Activated T-cell treated with anti-CD3 and anti-CD28 coated beads, Interleukin-2, amount 50 U/mL, for 1 hour (primary cell): Measurements from ENCODE around the gene LMTK2.

ENCODE experiments used
- DNase-seq: peaks from one replicate; pipeline ENCODE4 v3.0.0-alpha.2; 2020

The LMTK2 gene

GRCh38 chr7:98138672-98139071 is 32.0 kb downstream of the LMTK2 start:
- DNase-seq: no peak

GRCh38 chr7:98142658-98143057 is 36.0 kb downstream of the LMTK2 start:
- DNase-seq: no peak

- DNase-seq: no peak
These were observed 41.9 kb downstream of the LMTK2 start for GRCh38 chr7:98148607-98149006.

- DNase-seq: no peak
These were observed 42.5 kb downstream of the LMTK2 start for GRCh38 chr7:98149116-98149692.

- no peak for DNase-seq
These were observed 45.2 kb downstream of the LMTK2 start for GRCh38 chr7:98151884-98152283.

- DNase-seq: no peak
These were observed 50.0 kb downstream of the LMTK2 start for GRCh38 chr7:98156700-98157099.

GRCh38 chr7:98157761-98158160 is 51.1 kb downstream of the LMTK2 start:
- no peak for DNase-seq

- DNase-seq: no peak
These were observed 56.1 kb downstream of the LMTK2 start for GRCh38 chr7:98162758-98163157.

- DNase-seq: no peak
These were observed 56.6 kb downstream of the LMTK2 start for GRCh38 chr7:98163269-98163668.

- DNase-seq: no peak
These were observed 57.2 kb downstream of the LMTK2 start for GRCh38 chr7:98163704-98164494.

- peak; percentile 58 for DNase-seq
These were observed 59.4 kb downstream of the LMTK2 start for GRCh38 chr7:98165827-98166667.

- no peak for DNase-seq
These were observed 60.0 kb downstream of the LMTK2 start for GRCh38 chr7:98166668-98166970.

GRCh38 chr7:98167653-98168052 is 61.0 kb downstream of the LMTK2 start:
- no peak for DNase-seq

- DNase-seq: peak; percentile 45
These were observed 61.7 kb downstream of the LMTK2 start for GRCh38 chr7:98168181-98168903.

GRCh38 chr7:98168904-98169621 is 62.4 kb downstream of the LMTK2 start:
- DNase-seq: no peak

- no peak for DNase-seq
These were observed 64.3 kb downstream of the LMTK2 start for GRCh38 chr7:98170966-98171365.

GRCh38 chr7:98171449-98171848 is 64.8 kb downstream of the LMTK2 start:
- DNase-seq: no peak

- no peak for DNase-seq
These were observed 67.9 kb downstream of the LMTK2 start for GRCh38 chr7:98174334-98175259.

- no peak for DNase-seq
These were observed 68.7 kb downstream of the LMTK2 start for GRCh38 chr7:98175260-98175940.

GRCh38 chr7:98177553-98177952 is 70.9 kb downstream of the LMTK2 start:
- no peak for DNase-seq

- no peak for DNase-seq
These were observed 71.7 kb downstream of the LMTK2 start for GRCh38 chr7:98178321-98178720.
